Peyer's patch (tissue), 4 donors: ENCODE measurements around the gene ZNF174. TPM values are rescaled to one million over a fixed set of nuclear protein-coding genes. Genes with fewer than 3 reads are reported as not detected.
A peak's percentile ranks its signal among the peaks of the same experiment; 100 is the strongest.

Source experiments
- DNase-seq, 3 donors: peaks; one replicate each; pipeline ENCODE4 v3.0.0-alpha.2; 2017 to 2019
- H3K27ac ChIP-seq, 4 donors: fragments of 200-600 bp; sonication (generic); one replicate each; pipeline ENCODE4 v1.5.1; 2016 to 2019
- H3K27me3 ChIP-seq, 2 donors: fragments of 200-600 bp; sonication (generic); one replicate each; pipeline ENCODE4 v1.5.1; 2019
- H3K36me3 ChIP-seq, 3 donors: fragments of 200-600 bp; sonication (generic); one replicate each; pipeline ENCODE4 v1.5.1; 2016 to 2019
- H3K4me1 ChIP-seq, 4 donors: fragments of 200-600 bp; sonication (generic); one replicate each; pipeline ENCODE4 v1.5.1; 2016 to 2019
- H3K4me3 ChIP-seq, 4 donors: fragments of 200-600 bp; sonication (generic); 1 replicate in 3 of 4; 2 replicates in 1 of 4; pipeline ENCODE4 v1.5.1; 2016 to 2019; ENCODE audit warnings: mild to moderate bottlenecking in 1 of 4
- H3K9me3 ChIP-seq, 4 donors: fragments of 200-600 bp; sonication (generic); one replicate each; pipeline ENCODE4 v1.5.1; 2016 to 2019; ENCODE audit warnings: mild to moderate bottlenecking in 1 of 4
- CTCF ChIP-seq, 6 experiments: fragments of 450-650 bp in 4 of 6; fragments of 200-600 bp in 2 of 6; sonication (generic) in 1 of 6; IDR thresholded peaks; one replicate each; pipeline ENCODE4 v1.5.1; 2017 to 2019; ENCODE audit warnings: antibody characterized with exemption in 6 of 6, mild to moderate bottlenecking in 3 of 6, moderate library complexity in 1 of 6
- POLR2A ChIP-seq, 2 donors: fragments of 450-650 bp; IDR thresholded peaks; one replicate each; pipeline ENCODE4 v1.5.1; 2017; ENCODE audit warnings: antibody characterized with exemption in 2 of 2, mild to moderate bottlenecking in 2 of 2, moderate library complexity in 2 of 2
- total RNA-seq, 4 donors: library from RNA; depleted of rRNA; stranded (reverse); fragments of >200 nt; gene quantifications; one replicate each; pipeline ENCODE4 v1.1.0, GENCODE V29; 2016

The ZNF174 gene
- total RNA-seq, 4 donors from 2014 or later: 7.4 to 19.8 (median 15.7) TPM

- DNase-seq: no peak
- TF ChIP-seq CTCF (IDR thresholded peaks at IDR 0.05): no peak
- TF ChIP-seq POLR2A (IDR thresholded peaks at IDR 0.05): no peak
- Histone ChIP-seq H3K4me1 (no peaks in the 10 kb centered on the region), H3K27me3 (no peaks in the 10 kb centered on the region), H3K27ac (no peak overlapping the region), H3K36me3 (peaks cover 0 to 2% (median 0%) of the 10 kb centered on the region in 3 donors), H3K4me3 (no peak overlapping the region), H3K9me3 (peaks cover 0 to 56% (median 27%) of the 10 kb centered on the region in 4 donors)
These were observed 12.8 kb downstream of the ZNF174 start for GRCh38 chr16:3413730-3414379.

GRCh38 chr16:3431779-3432219 lies 30.8 kb downstream of the ZNF174 start:
- peaks cover 0 to 8% (median 0%) of the 10 kb centered on the region in 3 donors for H3K36me3 ChIP-seq
- H3K27me3 ChIP-seq: no peaks in the 10 kb centered on the region
- H3K4me1 ChIP-seq: no peaks in the 10 kb centered on the region
- peak overlapping the region in 2 of 4 donors; percentile 20 to 21 for H3K4me3 ChIP-seq
- peak in 1 of 3 donors; percentile 63 for DNase-seq
- H3K9me3 ChIP-seq: no peaks in the 10 kb centered on the region
- TF ChIP-seq CTCF (IDR thresholded peaks at IDR 0.05): no peak
- no peak for TF ChIP-seq POLR2A (IDR thresholded peaks at IDR 0.05)
- H3K27ac ChIP-seq: no peak overlapping the region

GRCh38 chr16:3434373-3434772 lies 33.4 kb downstream of the ZNF174 start:
- Histone ChIP-seq H3K36me3 (peaks cover 0 to 16% (median 0%) of the 10 kb centered on the region in 3 donors), H3K9me3 (no peaks in the 10 kb centered on the region), H3K27ac (no peak overlapping the region), H3K27me3 (no peaks in the 10 kb centered on the region), H3K4me3 (no peak overlapping the region), H3K4me1 (no peaks in the 10 kb centered on the region)
- DNase-seq: no peak
- TF ChIP-seq CTCF (IDR thresholded peaks at IDR 0.05) (no peak), POLR2A (IDR thresholded peaks at IDR 0.05) (no peak)

- TF ChIP-seq CTCF (IDR thresholded peaks at IDR 0.05) (no peak), POLR2A (IDR thresholded peaks at IDR 0.05) (no peak)
- Histone ChIP-seq H3K27me3 (no peaks in the 10 kb centered on the region), H3K4me3 (no peak overlapping the region), H3K4me1 (no peaks in the 10 kb centered on the region), H3K27ac (no peak overlapping the region), H3K9me3 (no peaks in the 10 kb centered on the region), H3K36me3 (peaks cover 0 to 21% (median 0%) of the 10 kb centered on the region in 3 donors)
- DNase-seq: no peak
These were observed 38.6 kb downstream of the ZNF174 start for GRCh38 chr16:3439637-3440036.

GRCh38 chr16:3443108-3444031 lies 42.4 kb downstream of the ZNF174 start, which contains the start of the genes NAA60 and ZNF597:
NAA60 (plus strand) TSS chr16:3443680; CDS start chr16:3476228, 32,548 bp downstream.
ZNF597 (minus strand) TSS chr16:3443504; CDS start chr16:3443153, 351 bp downstream.
- peak in 1 of 2 donors; percentile 16 for TF ChIP-seq POLR2A (IDR thresholded peaks at IDR 0.05)
- no peak for TF ChIP-seq CTCF (IDR thresholded peaks at IDR 0.05)
- H3K4me1 ChIP-seq: no peaks in the 10 kb centered on the region

More at GRCh38 chr16:3443108-3444031, 42.4 kb downstream of the ZNF174 start, which contains the start of the genes NAA60 and ZNF597:
- peak within 1 kb of the TSS; percentile 67 to 86 (median 78) for H3K27ac ChIP-seq
- H3K9me3 ChIP-seq: no peaks in the 10 kb centered on the region
- H3K4me3 ChIP-seq: peak within 1 kb of the TSS; percentile 43 to 73 (median 57)
- no peaks in the 10 kb centered on the region for H3K27me3 ChIP-seq
- H3K36me3 ChIP-seq: peaks cover 0 to 8% (median 0%) of the 10 kb centered on the region in 3 donors
- peak; percentile 79 to 92 (median 80) for DNase-seq
